ENCODE measurements around the gene AIFM2.
"Not testable (repeated sequence)": the region's sequence is repeated elsewhere in the genome, so short reads cannot be mapped to it uniquely, and the experiment has no call there.

Gene AIFM2

GRCh38 chr10:70123817-70124216, 8.8 kb downstream of the AIFM2 start:
- POLR2A ChIA-PET = no interaction called here
- TF ChIP-seq ZNF37A (tag by site-specific recombination; IDR thresholded peaks at IDR 0.05) (no peak), ZNF596 (tag by site-specific recombination; IDR thresholded peaks at IDR 0.05) (no peak), ZNF558 (tag by site-specific recombination; IDR thresholded peaks at IDR 0.05) (no peak), ZBTB17 (tag by site-specific recombination; IDR thresholded peaks at IDR 0.05) (no peak), ZNF76 (tag by site-specific recombination; IDR thresholded peaks at IDR 0.05; ENCODE audit: borderline replicate concordance, low read depth) (no peak), ZNF211 (tag by site-specific recombination; IDR thresholded peaks at IDR 0.05; ENCODE audit: low read depth) (no peak), ZNF514 (tag by site-specific recombination; IDR thresholded peaks at IDR 0.05) (no peak), ZNF670 (tag by site-specific recombination; IDR thresholded peaks at IDR 0.05; ENCODE audit: low read depth) (no peak), BCL11B (tag by site-specific recombination; IDR thresholded peaks at IDR 0.05; ENCODE audit: low read depth) (no peak), TCF7L2 (IDR thresholded peaks at IDR 0.05; ENCODE audit: borderline replicate concordance, low read depth, low read length) (no peak), ZNF449 (tag by site-specific recombination; IDR thresholded peaks at IDR 0.05) (no peak), ZNF785 (tag by site-specific recombination; IDR thresholded peaks at IDR 0.05) (no peak), ZNF24 (tag by site-specific recombination; IDR thresholded peaks at IDR 0.05) (no peak)
- CTCF ChIA-PET = interaction anchor here (1.5 kb wide), 1 partner anchor 241 kb away, joined by 4 read pairs; no protein-coding TSS in a partner anchor
- Histone ChIP-seq H3K9me3 (ENCODE audit: control insufficient read depth, insufficient read depth, low read depth, low read length) (no peaks in the 10 kb centered on the region), H3K36me3 (ENCODE audit: control insufficient read depth in 2 of 2, insufficient read depth in 1 of 2, low read length in 2 of 2) (peaks cover 0 to 5% of the 10 kb centered on the region in 2 experiments; a peak in 1 of 3 replicates), H3K27ac (ENCODE audit: extremely low read depth, low read depth, low read length) (no peak overlapping the region), H3K4me1 (ENCODE audit: control insufficient read depth, insufficient read depth, low read length) (no peaks in the 10 kb centered on the region), H3K4me3 (ENCODE audit: low read depth, low read length) (no peak overlapping the region)

GRCh38 chr10:70123166-70123565, 9.5 kb downstream of the AIFM2 start:
- H3K4me3 ChIP-seq (ENCODE audit: low read depth, low read length); H3K9me3 ChIP-seq (ENCODE audit: control insufficient read depth, insufficient read depth, low read depth, low read length); H3K27ac ChIP-seq (ENCODE audit: extremely low read depth, low read depth, low read length); H3K4me1 ChIP-seq (ENCODE audit: control insufficient read depth, insufficient read depth, low read length); H3K36me3 ChIP-seq (ENCODE audit: control insufficient read depth in 2 of 2, insufficient read depth in 1 of 2, low read length in 2 of 2): not testable (repeated sequence)
- peak; percentile 58 for TF ChIP-seq EGR2 (tag by site-specific recombination; IDR thresholded peaks at IDR 0.05; ENCODE audit: low read depth)
- ChIA-PET CTCF (interaction anchor here (0.5 to 1.5 kb wide), 3 partner anchors 23 to 266 kb away, joined by 3 read pairs; no protein-coding TSS in a partner anchor), POLR2A (interaction anchor here (1.2 kb wide), 1 partner anchor 23 kb away, joined by 6 read pairs; the partner anchor contains the start of gene TYSND1)

GRCh38 chr10:70122742-70123141, 9.9 kb downstream of the AIFM2 start:
- H3K27ac ChIP-seq (ENCODE audit: extremely low read depth, low read depth, low read length) = no peak overlapping the region
- CTCF ChIA-PET = interaction anchor here (0.5 to 1.5 kb wide), 3 partner anchors 23 to 267 kb away, joined by 3 read pairs; no protein-coding TSS in a partner anchor
- peaks cover 0 to 5% of the 10 kb centered on the region in 2 experiments; a peak in 1 of 3 replicates for H3K36me3 ChIP-seq (ENCODE audit: control insufficient read depth in 2 of 2, insufficient read depth in 1 of 2, low read length in 2 of 2)
- no peaks in the 10 kb centered on the region for H3K9me3 ChIP-seq (ENCODE audit: control insufficient read depth, insufficient read depth, low read depth, low read length)
- no peaks in the 10 kb centered on the region for H3K4me1 ChIP-seq (ENCODE audit: control insufficient read depth, insufficient read depth, low read length)
- H3K4me3 ChIP-seq (ENCODE audit: low read depth, low read length) = no peak overlapping the region
- POLR2A ChIA-PET = interaction anchor here (1.2 kb wide), 1 partner anchor 23 kb away, joined by 6 read pairs; the partner anchor contains the start of gene TYSND1
- TF ChIP-seq BCL11A (tag by site-specific recombination; IDR thresholded peaks at IDR 0.05; ENCODE audit: low read depth) = no peak
- no peak for TF ChIP-seq PBX3 (CRISPR knock-in tag; IDR thresholded peaks at IDR 0.05)
- TF ChIP-seq ZNF621 (tag by site-specific recombination; IDR thresholded peaks at IDR 0.05) = no peak
- TF ChIP-seq ZNF24 (tag by site-specific recombination; IDR thresholded peaks at IDR 0.05) = no peak
- no peak for TF ChIP-seq KLF1 (tag by site-specific recombination; IDR thresholded peaks at IDR 0.05)
- no peak for TF ChIP-seq WT1 (tag by site-specific recombination; IDR thresholded peaks at IDR 0.05)
- TF ChIP-seq ZIC2 (tag by site-specific recombination; IDR thresholded peaks at IDR 0.05) = no peak
- no peak for TF ChIP-seq ZNF18 (tag by site-specific recombination; IDR thresholded peaks at IDR 0.05)
- no peak for TF ChIP-seq GLI4 (tag by site-specific recombination; IDR thresholded peaks at IDR 0.05)
- TF ChIP-seq ZNF704 (tag by site-specific recombination; IDR thresholded peaks at IDR 0.05) = no peak
- TF ChIP-seq ZBTB44 (tag by site-specific recombination; IDR thresholded peaks at IDR 0.05) = no peak
- no peak for TF ChIP-seq ZNF600 (tag by site-specific recombination; IDR thresholded peaks at IDR 0.05)
- TF ChIP-seq ZNF324 (tag by site-specific recombination; IDR thresholded peaks at IDR 0.05) = no peak
